Measurements from ENCODE around the gene DENND1A. TPM values are rescaled to one million over a fixed set of nuclear protein-coding genes. Genes with fewer than 3 reads are reported as not detected.
"Not testable (repeated sequence)": the region's sequence is repeated elsewhere in the genome, so short reads cannot be mapped to it uniquely, and the experiment has no call there.

Gene DENND1A
- total RNA-seq, 1 experiment from 2014 or later: 42.5 TPM

DNA sequence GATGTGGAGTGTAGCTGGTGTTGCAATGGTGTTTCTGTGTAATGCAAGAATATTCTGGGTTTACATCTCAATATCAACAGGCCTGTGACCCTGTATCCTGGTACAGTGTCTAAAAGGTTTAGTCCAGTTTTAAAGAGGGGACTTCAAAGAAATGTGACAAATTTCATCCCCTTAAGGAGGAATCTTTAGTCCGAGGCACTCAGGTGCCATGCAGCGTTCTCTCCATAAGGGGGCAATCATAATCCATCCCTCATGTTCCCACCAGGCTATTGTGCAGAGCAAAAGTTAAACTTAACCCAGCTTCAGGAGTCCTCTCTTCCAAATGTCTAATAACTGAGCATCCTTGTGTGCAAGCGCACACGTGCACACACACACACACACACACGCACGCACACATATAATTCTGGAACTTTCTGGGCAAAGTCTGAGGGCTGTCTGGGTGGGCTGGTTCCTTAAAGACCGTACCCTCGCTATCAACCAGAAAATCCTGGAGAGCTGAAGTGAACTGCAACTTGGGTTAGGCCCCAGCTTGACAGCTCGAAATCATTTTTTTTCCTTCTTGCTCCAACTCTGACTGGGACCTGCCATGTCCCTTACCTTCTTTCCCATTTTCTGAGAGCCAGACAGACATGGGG lies 527.9 kb downstream of the DENND1A start:
- no peaks in the 10 kb centered on the region for H3K4me1 Mint-ChIP-seq (ENCODE audit: insufficient read depth, unreplicated experiment)
- no peak overlapping the region for H3K4me3 Mint-ChIP-seq (ENCODE audit: unreplicated experiment)
- intact Hi-C loops (cut with micrococcal nuclease): no loop called here
- no peaks in the 10 kb centered on the region for H3K9me3 Mint-ChIP-seq (ENCODE audit: unreplicated experiment)
- CTCF ChIA-PET: interaction anchor here (0.8 to 1.1 kb wide), 2 partner anchors 42 to 849 kb away, joined by 3 read pairs; no protein-coding TSS in a partner anchor
- H3K36me3 Mint-ChIP-seq (ENCODE audit: insufficient read depth, unreplicated experiment): peaks cover 8% of the 10 kb centered on the region
- TF ChIP-seq CTCF (IDR thresholded peaks at IDR 0.05; ENCODE audit: unreplicated experiment): peak; percentile 31
- BruUV-seq (replicated peaks): no TSS peak
- H3K27me3 Mint-ChIP-seq (ENCODE audit: insufficient read depth, unreplicated experiment): no peaks in the 10 kb centered on the region
- POLR2A ChIA-PET: no interaction called here
- no peak overlapping the region for H3K27ac Mint-ChIP-seq (ENCODE audit: low read depth, unreplicated experiment)
- DNase-seq (ENCODE audit: unreplicated experiment): peak; percentile 41

DNA sequence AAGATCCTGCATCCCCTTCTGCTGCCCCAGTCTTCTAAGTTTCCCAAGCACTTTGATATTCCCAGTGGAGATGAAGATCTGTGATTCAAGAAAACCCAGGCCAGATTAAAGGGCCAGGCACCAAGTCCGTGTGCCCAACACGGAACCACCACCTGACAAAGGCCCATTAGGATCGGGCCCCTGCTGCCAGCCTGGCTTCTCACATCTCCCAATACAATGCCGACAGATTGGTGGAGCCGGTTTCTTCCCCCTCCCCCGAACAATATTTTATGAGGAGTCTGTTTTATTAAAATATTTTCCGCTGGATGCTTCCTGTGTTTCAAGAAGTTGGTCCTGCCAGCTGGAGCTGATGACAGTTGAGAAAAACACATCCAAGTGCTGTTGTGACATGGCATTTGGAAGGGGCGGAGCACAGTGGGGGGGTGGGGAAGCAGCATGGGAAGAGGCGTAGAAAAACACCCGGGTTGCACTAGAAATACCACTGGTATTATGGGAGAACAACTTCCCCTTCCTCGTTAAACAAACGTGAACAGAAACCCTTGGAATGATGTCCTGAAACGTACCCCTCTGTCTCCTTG lies 528.9 kb downstream of the DENND1A start:
- DNase-seq (ENCODE audit: unreplicated experiment): no peak
- Mint-ChIP-seq H3K27ac (ENCODE audit: low read depth, unreplicated experiment) (no peak overlapping the region), H3K36me3 (ENCODE audit: insufficient read depth, unreplicated experiment) (peaks cover 8% of the 10 kb centered on the region), H3K27me3 (ENCODE audit: insufficient read depth, unreplicated experiment) (no peaks in the 10 kb centered on the region), H3K4me1 (ENCODE audit: insufficient read depth, unreplicated experiment) (no peaks in the 10 kb centered on the region), H3K9me3 (ENCODE audit: unreplicated experiment) (no peaks in the 10 kb centered on the region), H3K4me3 (ENCODE audit: unreplicated experiment) (no peak overlapping the region)
- no peak for TF ChIP-seq CTCF (IDR thresholded peaks at IDR 0.05; ENCODE audit: unreplicated experiment)
- no TSS peak for BruUV-seq (replicated peaks)
- ChIA-PET POLR2A (no interaction called here), CTCF (interaction anchor here (1.7 kb wide), 1 partner anchor 8 kb away, joined by 7 read pairs; no protein-coding TSS in a partner anchor)
- intact Hi-C loops (cut with micrococcal nuclease): no loop called here

DNA sequence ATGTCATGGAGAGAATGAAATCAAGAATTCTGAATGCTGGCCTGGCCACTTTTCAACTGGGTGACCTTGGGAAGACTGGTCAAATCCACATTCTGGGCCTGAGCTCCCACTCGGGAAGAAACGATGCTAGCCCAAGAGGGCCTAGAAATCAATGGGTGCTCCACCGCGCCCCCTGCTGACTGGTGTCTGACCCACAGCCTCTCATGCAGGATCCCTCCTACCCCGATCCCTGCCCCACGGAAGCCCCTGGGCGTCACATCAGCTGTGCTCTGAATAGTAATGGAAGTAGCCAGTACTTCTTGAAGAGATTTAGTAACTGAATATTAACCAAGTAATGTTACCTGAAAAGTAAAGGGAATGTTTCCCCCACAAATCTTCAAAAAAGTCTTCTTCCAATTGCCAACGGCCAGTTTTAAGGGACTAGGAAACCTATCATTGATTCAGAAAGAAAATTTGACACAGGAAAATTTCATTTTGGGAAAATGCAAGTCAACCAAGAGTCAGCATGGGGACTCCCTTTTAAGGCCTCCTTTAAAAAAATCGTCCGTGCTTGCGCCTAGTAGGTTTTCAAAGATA lies 530.0 kb downstream of the DENND1A start:
- no TSS peak for BruUV-seq (replicated peaks)
- intact Hi-C loops (cut with micrococcal nuclease): no loop called here
- Mint-ChIP-seq H3K9me3 (ENCODE audit: unreplicated experiment) (no peaks in the 10 kb centered on the region), H3K27me3 (ENCODE audit: insufficient read depth, unreplicated experiment) (no peaks in the 10 kb centered on the region), H3K36me3 (ENCODE audit: insufficient read depth, unreplicated experiment) (peaks cover 8% of the 10 kb centered on the region), H3K4me3 (ENCODE audit: unreplicated experiment) (no peak overlapping the region), H3K27ac (ENCODE audit: low read depth, unreplicated experiment) (no peak overlapping the region), H3K4me1 (ENCODE audit: insufficient read depth, unreplicated experiment) (no peaks in the 10 kb centered on the region)
- POLR2A ChIA-PET: no interaction called here
- DNase-seq (ENCODE audit: unreplicated experiment): no peak
- CTCF ChIA-PET: interaction anchor here (0.6 to 1.7 kb wide), 2 partner anchors 9 to 275 kb away, joined by 3 to 7 read pairs; no protein-coding TSS in a partner anchor
- TF ChIP-seq CTCF (IDR thresholded peaks at IDR 0.05; ENCODE audit: unreplicated experiment): peak; percentile 26

- H3K27me3 Mint-ChIP-seq (ENCODE audit: insufficient read depth, unreplicated experiment); BruUV-seq (replicated peaks): not testable (repeated sequence)
- CTCF ChIA-PET: interaction anchor here (1.7 kb wide), 1 partner anchor 10 kb away, joined by 7 read pairs; no protein-coding TSS in a partner anchor
Observed at GRCh38 chr9:123398938-123399337, 531.0 kb downstream of the DENND1A start.

More at GRCh38 chr9:123398938-123399337, 531.0 kb downstream of the DENND1A start:
- POLR2A ChIA-PET; H3K4me3 Mint-ChIP-seq (ENCODE audit: unreplicated experiment); H3K36me3 Mint-ChIP-seq (ENCODE audit: insufficient read depth, unreplicated experiment); H3K4me1 Mint-ChIP-seq (ENCODE audit: insufficient read depth, unreplicated experiment); intact Hi-C loops (cut with micrococcal nuclease); DNase-seq (ENCODE audit: unreplicated experiment); H3K27ac Mint-ChIP-seq (ENCODE audit: low read depth, unreplicated experiment); H3K9me3 Mint-ChIP-seq (ENCODE audit: unreplicated experiment): not testable (repeated sequence)
